Stimulated activated CD8-positive, alpha-beta memory T cell treated with anti-CD3 and anti-CD28 coated beads, Interleukin-4, amount 100 ng/mL, for 4 hours (primary cell): Measurements from ENCODE around the gene PPP2R2B.

Experiments
- DNase-seq, 2 donors: peaks; one replicate each; pipeline ENCODE4 v3.0.0-alpha.2; 2020; ENCODE audit warnings: low read depth in 2 of 2, low spot score in 1 of 2

Gene PPP2R2B

DNA sequence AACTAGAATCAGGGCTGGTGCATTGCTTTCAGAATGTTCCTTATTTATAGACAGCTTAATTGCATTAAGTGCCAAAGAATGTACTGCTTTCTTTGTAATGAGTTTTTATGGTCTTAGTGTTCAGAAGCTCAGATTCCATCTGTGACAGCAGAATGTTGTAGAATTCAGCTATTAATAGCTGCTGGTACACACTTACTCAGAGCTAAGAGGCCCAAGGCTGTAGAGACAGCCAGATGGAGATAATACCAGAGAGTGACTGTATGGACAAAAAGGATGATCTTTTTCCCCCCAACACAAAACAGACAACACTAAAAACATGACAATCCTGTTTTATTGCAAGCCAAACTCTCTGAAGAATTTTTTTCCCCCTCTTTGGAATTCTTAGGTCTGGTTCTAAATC, 50.2 kb downstream of the PPP2R2B start:
- no peak for DNase-seq

DNA sequence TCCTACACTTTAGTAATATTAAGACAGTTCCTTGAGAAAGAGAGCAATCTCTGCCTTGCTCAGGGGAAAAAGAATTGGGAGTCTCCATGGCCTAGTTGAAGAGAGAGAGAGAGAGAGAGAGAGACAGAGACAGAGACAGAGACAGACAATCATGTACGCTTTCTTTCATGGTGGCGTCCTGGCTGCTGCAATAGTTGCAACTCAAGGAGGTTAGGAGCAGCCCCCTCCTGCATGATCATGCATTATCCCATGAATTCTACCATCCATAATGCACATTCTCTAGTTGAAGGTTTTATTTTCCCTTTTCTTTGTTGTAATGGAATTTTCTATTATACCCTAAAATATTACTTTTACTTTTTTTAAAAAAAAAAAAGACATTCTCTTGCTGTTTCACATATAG, 50.7 kb downstream of the PPP2R2B start:
- no peak for DNase-seq

DNA sequence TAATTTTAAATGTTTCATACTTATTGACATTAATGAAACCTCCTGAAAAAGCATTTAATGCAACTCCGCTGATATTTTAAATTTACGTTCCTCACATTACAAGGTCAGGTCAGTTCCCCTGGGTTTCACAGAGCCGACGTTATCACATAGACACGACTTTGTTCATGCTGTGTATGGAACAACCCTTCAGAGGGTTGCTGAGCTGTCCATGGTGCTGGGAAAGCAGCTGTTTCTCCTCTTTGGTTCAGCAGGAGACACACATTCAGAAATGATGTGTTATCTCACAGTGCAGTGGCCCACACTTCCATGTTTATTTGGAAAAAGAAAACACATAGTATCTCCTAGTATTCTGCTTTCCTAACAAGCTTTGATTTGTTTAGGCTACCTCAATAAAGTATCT, 53.5 kb downstream of the PPP2R2B start:
- DNase-seq: no peak

DNA sequence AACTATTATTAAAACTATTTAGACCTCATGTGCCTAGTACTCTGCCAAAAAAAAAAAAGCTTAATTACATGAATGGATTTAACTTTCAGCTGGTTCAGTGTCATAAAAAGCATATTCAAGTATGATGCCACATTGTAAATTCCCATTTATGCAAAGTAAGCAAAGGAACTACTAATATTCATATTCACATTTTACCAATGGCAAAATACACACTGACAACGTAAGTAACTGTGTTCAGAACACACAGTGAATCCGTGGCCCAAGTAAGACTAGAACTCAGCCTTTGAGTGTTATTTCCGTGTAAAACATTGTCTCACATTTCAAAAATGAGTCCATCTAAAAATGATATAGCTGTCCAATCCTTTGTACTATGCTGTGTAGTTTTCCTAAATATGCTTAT, 56.8 kb downstream of the PPP2R2B start:
- DNase-seq: no peak

DNA sequence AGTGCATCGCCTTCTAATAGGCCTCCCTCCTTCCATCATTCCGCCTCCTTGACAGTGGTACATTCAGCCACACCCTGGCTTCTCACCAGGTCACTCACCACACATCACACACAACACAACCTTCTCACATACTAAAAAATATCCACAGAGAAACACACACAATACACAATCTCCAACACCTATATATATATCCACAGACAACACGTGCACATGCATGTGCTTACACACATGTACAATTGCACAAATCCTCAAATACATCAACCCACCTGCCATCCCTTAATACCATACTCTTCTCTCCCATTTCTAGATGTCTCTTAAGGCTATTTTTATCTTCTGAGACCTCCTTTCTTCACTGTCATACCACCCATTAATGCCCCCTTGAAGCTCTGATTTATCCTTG, 57.6 kb downstream of the PPP2R2B start:
- DNase-seq: no peak

DNA sequence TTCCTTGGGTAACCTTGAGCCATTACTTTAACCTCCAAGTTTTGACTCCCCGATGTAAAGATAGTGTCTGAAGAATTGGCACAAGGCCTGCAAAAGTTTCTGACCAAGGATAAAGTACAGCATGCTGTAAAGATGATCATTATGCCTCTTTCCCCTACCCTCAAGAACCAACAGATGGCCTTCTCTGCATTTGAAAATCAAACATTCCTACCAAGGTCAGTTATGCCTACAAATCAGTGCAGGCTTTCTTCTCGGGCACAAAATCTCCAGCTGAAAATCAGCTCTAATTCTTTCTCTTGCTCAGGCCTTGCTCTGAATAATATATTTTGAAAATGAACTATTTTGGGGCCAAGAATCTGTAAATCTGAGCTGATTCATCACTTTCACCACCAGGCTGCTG, 59.7 kb downstream of the PPP2R2B start:
- DNase-seq: no peak

DNA sequence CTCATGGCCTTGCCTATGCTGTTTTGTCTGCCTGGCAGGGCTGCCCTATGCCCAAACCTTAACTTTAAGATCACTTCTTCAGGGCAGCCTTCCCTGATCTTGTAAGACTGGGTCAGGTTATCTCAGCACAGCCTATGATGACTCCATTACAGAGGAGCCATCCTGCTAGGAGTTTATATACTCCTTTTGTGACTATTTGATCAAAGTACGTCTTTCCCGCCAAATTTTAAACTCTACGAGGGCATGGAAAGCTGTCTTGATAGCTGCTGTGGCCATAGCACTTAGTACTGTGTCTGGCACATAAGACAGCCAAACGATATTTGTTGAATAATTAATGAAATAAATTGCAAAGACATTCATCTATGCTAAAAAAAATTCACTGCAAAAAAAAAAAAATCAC, 60.6 kb downstream of the PPP2R2B start:
- no peak for DNase-seq

DNA sequence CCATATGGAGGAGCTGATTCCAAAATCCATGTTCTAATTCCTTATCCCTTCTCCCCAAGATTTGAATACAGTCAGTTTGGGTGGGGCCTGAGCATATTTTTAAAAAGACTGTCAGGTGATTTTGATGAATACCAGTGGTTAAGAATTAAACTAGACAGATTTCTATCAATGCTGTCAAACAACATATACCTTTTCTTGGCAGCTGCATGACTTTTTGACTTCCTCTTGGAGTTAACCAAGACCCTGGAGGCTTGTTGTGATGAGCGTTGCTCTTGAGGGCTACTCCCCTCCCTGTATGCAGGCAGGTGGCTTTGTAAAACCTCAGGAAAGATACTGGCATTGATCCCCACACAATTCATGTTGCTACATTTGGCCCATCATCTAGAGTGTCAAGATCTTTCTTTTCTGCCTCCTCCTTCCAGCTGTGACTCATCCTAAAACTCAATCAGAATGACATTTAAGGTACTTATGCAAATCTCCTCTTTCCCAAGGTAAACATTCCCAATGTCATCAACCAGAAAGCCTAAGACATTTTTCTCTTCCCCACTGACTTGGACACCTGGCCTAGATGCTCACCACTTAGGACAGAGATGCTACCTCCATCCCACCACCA, 61.7 kb downstream of the PPP2R2B start:
- DNase-seq: no peak

DNA sequence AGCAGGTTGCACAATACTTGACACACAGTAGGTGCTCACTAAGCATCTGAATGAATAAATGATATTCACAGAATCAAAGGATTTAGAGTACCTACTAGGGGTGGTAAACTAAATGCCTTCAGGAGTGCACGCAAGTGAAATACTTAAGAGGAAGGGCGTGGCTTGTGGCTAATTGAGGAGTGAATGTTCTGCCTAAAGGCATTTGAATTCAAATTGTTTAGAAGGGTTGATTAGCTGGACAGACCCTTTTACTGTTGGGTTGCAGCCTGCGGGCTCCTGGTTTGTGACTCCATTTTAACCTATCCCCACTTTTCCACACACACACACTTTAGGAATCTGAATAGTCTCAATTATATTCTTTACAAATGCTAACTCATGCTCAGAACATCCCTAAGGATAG, 63.1 kb downstream of the PPP2R2B start:
- no peak for DNase-seq

DNA sequence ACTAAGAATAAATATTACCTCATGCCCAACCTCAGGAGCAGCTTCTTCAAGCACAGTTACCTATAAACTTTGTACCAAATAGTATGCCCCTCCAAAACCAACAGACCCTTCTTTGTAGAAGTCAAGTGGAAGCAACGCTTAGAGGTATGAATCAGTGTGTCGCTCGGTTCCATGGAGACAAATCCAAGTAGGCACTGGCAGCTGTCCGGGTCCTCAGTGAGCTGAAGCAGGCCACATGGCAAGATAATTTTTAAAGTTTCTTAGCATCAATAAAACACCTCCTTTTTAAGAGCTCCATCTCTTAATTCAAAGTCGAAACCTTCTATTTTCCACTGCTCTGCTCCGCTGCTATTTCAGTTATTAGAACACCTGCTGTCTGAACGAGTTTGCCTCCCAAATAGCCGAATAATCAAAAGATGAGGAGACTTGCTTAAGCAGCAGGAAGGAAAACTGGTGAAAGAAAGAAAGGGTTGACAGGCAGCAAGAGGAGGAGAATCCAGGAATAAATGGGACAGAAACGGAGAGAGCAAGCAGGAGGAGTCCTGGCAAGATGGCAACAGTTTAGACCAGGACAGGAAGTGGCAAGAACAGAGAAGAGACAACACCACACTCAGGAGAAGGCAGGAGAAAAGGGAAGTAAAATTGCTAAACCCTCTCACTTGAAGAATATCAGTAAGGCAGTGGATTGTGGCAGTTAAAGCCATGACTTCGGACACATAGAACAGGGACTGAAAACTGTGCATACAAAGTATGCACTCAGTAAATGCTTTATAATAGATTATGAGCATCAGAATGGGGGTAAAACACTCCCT, 65.0 kb downstream of the PPP2R2B start:
- no peak for DNase-seq

DNA sequence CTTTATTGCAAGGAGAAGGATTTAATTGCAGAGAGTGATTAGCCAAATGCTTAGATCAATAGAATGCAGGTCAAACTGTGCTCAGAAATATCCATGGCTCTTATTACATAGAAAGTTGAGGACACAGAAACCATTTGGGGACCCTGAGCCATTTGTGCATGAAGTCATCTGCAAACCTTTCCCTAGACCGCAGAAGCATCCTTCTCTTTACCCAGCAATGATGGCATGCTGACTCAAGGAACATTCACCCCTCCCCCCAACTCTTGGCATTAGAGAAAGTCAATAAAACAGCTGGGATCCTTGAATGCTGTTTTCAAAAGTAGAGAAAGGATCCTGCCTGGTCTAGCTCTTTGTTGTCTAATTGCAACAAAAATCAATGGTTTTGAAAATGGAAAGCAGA, 73.5 kb downstream of the PPP2R2B start:
- no peak for DNase-seq

DNA sequence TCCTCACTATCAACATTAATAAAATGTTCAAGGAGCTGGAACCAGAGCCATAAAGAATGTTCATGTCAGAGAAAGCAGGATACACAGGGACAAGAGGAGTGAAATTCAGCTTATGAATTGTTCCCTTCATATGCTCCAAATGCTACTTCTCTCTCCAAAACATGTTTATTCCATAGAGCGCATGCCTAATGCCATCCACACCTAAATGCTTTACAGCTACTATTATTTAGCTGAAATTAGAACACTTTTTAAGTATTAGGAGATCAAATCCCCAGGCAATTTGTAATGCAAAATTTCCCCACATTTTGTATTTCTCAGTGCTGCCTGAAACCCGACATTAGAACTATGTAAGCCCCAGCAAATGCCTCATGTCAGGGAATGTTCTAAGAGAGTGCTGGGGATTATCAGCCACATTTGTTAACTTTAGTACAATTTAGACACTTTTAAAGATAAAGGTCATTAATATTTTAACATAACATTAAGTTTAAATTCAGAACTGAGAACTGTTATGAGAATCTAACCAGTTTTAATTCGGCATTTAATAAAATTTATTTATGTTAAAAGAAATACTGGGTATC, 75.5 kb downstream of the PPP2R2B start:
- no peak for DNase-seq

DNA sequence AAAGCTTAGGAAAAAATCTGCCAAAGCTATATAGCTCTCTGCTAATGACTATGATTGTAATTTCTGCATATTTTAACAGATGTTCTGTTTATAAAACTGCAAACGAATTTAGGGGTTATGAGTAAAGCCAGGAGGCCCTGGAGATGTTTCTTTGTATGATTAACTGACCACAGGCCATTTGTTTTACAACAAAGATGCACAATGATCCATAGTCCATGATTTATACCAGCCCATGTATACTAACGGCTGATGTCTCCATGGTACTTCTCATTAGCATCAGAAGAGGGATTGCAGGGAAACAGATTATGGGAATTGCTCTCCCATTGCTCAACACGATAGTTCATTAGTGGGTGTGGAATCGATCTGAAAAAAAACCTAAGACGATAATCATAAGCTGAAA, 78.9 kb downstream of the PPP2R2B start:
- DNase-seq: no peak

DNA sequence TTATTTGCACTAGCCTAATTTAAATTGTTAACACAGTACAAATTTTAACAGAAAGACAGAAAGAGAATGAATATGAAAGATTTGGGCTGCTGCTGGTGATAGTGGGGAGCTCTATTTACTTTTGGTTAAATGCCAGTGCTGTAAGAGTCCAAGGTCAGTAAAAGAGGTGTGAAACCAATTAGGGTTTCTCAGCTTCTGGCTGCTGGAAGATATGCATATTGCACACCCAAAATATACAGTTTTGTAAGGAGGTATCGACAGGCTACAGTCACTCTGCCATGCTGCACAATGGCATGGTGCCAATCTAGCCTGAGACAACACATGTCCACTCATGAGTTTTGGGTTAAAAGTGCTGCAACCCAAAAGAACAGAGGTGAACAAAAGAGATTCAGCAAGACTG, 79.3 kb downstream of the PPP2R2B start:
- no peak for DNase-seq

DNA sequence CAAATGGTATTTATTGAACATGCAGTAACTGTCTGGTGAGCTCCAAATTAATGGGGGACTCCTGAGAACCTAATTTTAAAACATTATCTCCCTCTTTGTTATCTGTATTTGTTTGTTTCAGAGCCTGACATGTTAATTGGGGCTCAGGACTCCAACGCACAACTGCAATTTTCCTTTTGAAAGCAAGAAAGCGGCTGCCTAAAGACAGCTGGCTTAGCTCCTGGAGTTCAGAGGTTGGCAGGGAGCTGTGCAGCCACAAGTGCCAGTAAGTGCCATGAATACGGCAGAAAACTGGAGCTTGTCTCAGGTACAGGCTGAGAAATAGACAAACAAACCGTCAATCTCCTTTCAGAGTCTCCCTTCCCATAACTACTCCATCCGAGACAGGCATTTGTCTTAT, 80.9 kb downstream of the PPP2R2B start:
- DNase-seq: no peak

DNA sequence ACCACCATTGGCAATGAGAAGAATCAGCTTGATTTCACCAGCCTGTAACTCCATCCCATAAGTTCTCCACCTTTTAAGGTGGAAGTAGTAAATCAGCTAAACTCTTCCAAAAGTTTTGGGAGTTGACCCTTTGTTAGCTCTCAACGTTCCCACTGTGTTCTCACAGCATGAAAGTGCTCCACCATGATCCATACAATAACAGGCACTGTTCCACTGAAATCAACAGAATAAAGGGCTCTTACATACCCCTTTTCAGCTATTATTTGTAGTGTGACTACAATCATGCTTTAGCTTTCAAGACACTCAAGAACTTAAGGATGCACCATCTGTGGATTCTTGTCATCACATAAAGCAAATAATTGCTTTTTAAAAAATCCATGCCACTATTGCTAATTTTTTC, 81.6 kb downstream of the PPP2R2B start:
- no peak for DNase-seq

DNA sequence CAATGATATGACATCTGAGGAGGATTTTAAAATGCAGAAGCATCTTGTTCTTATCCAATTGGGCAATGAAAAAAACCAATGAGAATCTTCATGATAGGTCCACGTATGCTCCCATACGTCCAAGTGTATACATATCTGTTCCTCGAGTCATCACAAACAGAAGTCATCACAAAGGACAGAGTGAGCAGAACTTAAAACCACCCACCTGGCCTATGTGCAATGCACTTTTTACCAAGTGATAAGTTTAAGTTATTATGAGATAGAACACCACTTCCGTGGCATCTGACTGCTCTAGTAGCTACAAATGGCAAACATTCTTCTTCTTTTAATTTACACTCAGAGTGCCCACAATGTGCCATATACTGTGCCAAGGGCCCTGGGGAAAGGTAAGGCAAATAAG, 82.4 kb downstream of the PPP2R2B start:
- no peak for DNase-seq

DNA sequence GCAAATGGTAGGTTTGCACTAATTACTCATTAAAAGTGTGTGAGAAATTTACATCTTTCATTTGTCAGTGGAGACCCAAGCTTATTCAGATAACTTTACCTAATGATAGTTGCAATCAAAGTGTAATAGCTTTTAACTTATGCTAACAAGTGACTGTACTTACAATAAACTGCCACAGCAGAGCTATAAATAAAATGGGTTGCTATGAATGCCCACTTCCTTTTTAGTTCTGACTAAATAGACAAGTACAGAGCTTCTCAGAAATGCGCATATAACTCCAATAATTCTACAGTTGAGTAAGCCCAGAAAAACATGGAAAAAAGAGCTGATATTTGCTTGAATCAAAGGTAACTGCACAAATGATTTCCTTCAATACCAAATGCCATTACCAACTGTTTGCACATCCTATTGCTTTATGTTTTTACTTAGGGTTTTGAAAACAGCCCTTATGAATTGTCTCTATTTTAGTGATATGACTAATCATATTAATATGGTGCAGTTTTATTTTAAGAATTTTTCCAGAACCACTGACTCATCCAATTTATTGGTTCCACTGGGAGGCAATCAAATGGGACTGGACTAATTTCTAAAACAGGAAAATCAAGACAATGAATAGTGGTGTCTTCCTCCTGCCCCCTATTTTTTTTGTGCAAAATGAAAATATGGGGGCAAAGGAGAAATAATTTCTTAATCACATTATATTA, 84.1 kb downstream of the PPP2R2B start:
- DNase-seq: no peak

DNA sequence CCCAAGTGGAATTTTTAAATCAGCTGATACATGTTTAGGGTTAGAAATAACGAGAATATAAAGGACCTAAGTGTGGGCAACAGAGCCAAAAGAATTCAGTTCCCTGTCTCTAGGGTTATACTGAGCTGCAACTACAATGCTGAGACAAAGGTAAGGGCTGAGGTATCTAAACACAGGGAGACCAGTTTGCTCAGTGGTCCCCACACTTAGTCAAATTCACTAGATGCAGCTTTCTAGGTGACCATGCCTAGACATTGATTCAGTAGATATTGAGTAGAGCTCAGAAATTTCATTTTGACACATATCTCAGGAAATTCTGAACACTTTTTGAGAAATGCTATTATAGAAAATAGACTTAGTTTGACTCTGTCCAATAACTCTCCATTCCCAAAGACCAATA, 84.8 kb downstream of the PPP2R2B start:
- DNase-seq: no peak

DNA sequence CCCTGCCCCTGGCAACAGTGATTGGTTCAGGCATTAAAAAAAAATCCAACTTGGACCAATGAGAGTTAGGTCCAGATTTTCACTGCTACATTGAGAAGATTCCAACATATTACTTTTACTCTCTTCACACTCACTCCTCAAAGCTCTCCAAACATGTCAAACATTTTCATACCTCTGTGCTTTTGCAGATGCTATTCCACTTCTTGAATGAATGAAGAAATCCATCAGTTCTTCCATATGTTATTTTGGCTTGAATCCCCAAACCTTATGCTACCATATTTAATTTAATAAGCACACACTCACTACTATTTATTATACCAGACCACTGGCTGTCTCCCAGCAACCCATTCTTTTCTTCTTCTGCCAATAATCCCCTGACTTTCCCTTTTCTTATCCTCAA, 87.1 kb downstream of the PPP2R2B start:
- DNase-seq: no peak

DNA sequence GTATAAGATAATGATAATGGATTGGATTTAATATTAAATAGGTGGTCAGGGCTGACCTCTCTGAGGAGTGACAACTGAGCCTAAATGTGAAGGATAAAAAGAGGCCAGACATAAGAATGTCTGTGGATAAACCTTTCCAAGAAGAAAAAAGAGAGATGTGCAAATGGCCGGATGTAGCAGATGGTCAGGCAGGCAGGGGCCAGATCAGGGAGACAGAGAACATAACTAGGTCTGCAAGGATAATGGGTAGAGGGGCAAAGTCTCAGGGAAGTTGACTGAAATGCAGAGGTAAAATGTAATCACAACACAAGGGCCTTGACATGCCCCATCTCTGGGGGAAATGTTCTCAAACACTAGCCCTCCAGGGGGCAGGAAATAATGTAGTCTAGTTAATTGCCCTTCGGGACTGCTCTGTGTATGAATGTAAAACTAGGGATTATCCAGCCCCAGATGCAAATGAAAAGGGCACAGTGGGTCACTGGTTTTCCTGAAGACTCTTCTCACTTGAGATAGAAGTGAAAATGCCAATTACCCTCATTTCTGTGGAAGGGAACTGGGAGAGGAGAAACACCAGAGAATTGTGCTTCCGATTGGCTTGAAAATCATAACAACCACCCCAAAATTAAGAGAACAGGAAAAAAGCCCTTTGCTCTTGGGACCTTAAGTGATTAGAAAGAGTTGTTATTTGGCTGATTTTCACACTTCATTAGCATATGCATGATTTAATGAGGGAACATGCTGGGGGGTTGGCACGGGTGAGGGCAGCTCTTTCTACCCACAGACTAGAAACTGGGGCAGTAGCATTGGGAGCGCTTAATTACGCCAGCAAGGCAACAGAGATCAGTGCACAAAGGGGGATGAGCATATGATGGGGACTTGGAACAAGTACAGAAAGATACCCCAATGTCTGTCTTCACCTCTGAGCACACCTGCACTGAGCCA, 88.6 kb downstream of the PPP2R2B start:
- no peak for DNase-seq
